Ammon's horn (tissue), 1 donor: ENCODE data around the gene BCLAF3.

Experiments used
- DNase-seq: peaks from one replicate; pipeline ENCODE4 v3.0.0-alpha.2; 2016; ENCODE audit warnings: low spot score

BCLAF3 gene

DNA sequence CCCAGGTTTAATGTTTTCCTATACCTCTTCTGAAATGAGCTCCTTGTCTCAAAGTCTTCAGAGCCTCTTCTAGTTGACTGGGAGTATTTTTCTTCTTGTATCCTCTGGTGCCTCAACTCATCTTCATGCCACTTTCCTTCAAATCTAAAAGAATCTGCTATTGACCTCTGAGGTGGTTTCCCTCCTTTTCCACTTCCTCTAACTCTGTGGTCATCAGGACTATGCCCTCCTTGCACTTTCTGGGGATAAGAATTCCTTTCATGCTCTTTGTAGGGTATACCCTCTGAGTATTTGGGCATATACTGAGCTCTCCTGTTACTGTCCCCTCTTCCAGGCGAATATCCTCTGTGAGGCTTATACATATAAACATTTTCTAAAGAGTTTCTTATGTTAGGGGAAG is 24.8 kb downstream of the BCLAF3 start:
- DNase-seq, result no peak

- no peak for DNase-seq
Measured at GRCh38 chrX:19964017-19964710, 26.7 kb downstream of the BCLAF3 start.

GRCh38 chrX:19960913-19961312 is 29.9 kb downstream of the BCLAF3 start:
- DNase-seq, result no peak

- no peak for DNase-seq
Measured at GRCh38 chrX:19958552-19959486, 32.0 kb downstream of the BCLAF3 start.

DNA sequence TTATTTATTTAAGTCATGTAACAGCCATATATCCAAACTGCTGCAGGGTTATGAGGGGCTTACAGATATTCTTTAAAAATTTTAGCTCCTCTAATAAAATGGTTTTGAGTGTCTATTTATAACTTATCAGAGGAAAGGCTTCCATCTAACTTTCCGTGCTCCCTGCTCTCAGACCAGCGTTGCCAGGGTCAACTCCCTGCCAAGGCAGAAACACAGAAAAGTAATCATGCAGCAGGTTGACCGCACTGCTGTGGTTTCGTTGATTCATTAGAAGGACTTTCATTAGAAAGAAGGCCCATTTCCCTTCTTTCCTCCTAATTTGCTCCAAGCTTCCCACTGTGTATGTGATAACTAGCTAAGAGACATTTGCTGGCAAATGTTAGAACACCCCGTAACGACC is 33.9 kb downstream of the BCLAF3 start:
- peak; percentile 4 for DNase-seq

- DNase-seq, result no peak
Measured at GRCh38 chrX:19956306-19956705, 34.6 kb downstream of the BCLAF3 start.

DNA sequence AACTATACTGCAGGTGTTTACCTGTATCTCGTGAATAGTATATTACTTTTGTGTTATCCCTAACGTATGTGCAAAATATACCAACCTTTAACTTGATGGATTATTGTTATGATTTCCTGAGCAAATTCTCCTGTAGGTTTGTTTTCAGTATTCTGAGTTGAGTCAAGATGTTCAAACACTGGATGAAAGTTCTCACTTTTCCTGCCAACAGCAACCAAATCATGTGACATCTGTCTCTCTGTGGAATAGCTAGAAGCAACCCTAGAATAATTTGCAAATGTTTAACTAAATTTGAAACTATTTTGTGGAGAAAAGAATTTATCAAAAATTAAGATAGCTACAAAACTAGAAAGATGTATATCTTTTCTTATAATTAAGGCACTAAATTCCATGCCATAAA is 35.6 kb downstream of the BCLAF3 start:
- DNase-seq, result peak; percentile 31

GRCh38 chrX:19954335-19955096 is 36.3 kb downstream of the BCLAF3 start:
- no peak for DNase-seq

DNA sequence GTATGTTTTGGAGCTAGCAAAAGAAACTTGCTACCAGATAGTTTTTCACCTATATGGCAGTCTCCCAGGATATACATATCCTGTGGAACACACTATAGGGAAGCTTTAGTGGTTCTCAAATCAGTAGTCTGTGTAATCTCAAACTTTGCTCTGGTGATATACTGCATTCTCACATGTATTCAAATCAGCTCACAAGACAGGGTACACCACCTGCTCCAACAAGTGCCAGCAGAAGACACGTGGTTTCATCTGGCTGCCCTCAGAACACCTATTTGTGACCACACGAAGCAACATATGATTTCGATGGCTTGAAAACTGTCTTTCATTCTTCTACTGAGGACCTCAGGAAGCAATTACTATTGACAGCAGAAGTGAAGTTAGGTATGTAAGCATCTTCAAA is 37.7 kb downstream of the BCLAF3 start:
- DNase-seq, result no peak

GRCh38 chrX:19949340-19949739 is 41.5 kb downstream of the BCLAF3 start:
- DNase-seq, result no peak

GRCh38 chrX:19947612-19948011 is 43.2 kb downstream of the BCLAF3 start:
- no peak for DNase-seq
